ENCODE data around the gene FBXW12. TPM values are rescaled to one million over a fixed set of nuclear protein-coding genes. Genes with fewer than 3 reads are reported as not detected.

Gene FBXW12
- total RNA-seq, 2 donors from 2014 or later = not detected

DNA sequence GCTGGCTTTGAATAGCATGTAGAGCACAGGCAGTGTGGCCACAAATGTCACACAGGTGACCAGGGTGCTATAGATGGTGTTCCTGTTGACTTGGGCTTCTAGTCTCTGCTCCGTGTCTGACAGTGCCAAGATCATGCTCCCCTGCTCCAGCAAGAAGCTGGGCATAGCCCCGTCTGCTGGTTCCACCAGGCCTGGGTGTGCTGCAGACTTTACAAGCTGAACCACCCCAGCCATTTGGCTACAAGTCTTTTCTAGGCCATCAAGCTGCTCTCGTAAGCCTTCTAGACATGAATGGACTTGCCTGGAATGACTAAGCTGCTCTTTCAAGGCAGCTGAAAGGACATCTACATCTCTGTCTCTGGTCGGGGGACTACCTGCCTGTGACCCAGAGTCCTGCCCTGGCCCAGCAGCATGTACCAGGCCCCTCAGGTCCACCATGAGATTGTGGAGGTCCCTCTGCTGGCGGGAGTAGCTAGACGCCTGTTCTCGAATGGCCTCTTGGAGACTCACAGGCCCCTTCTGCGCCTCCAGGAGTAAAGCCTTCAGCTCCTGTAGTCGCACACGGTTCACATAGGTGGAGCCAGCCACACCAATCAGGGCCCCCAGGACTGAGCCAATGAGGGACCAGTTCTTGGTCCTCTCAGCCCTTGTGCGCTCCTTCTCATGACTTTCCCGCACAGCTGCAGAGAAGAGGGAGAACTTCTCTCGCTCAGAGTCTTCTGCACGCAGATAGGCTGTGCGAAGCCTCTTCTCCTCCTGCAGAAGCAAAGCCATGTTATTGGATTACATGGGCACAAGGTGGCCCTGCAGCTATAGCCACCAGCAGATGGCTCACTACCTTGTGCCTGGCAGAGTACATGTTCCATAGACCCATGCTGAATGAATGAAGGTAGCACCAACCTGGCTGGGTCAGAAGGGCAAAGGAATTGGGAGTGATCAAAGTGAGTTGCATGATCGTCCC, 60.7 kb downstream of the FBXW12 start:
- no peaks in the 10 kb centered on the region for H3K27me3 ChIP-seq
- H3K4me1 ChIP-seq = peaks cover 28% of the 10 kb centered on the region
- H3K27ac ChIP-seq = peak overlapping the region; percentile 67
- peak; percentile 46 for DNase-seq
- intact Hi-C loops (cut with DNase I) = no loop called here
- H3K4me3 ChIP-seq = no peak overlapping the region
- H3K9me3 ChIP-seq = no peaks in the 10 kb centered on the region
- peak overlapping the region in 1 of 2 donors; percentile 48 for H3K9ac ChIP-seq (ENCODE audit: low read depth in 2 of 2, low read length in 2 of 2)
- H3K36me3 ChIP-seq = no peaks in the 10 kb centered on the region
- TF ChIP-seq, protein P1, sequence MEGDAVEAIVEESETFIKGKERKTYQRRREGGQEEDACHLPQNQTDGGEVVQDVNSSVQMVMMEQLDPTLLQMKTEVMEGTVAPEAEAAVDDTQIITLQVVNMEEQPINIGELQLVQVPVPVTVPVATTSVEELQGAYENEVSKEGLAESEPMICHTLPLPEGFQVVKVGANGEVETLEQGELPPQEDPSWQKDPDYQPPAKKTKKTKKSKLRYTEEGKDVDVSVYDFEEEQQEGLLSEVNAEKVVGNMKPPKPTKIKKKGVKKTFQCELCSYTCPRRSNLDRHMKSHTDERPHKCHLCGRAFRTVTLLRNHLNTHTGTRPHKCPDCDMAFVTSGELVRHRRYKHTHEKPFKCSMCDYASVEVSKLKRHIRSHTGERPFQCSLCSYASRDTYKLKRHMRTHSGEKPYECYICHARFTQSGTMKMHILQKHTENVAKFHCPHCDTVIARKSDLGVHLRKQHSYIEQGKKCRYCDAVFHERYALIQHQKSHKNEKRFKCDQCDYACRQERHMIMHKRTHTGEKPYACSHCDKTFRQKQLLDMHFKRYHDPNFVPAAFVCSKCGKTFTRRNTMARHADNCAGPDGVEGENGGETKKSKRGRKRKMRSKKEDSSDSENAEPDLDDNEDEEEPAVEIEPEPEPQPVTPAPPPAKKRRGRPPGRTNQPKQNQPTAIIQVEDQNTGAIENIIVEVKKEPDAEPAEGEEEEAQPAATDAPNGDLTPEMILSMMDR (IDR thresholded peaks at IDR 0.05) = no peak

DNA sequence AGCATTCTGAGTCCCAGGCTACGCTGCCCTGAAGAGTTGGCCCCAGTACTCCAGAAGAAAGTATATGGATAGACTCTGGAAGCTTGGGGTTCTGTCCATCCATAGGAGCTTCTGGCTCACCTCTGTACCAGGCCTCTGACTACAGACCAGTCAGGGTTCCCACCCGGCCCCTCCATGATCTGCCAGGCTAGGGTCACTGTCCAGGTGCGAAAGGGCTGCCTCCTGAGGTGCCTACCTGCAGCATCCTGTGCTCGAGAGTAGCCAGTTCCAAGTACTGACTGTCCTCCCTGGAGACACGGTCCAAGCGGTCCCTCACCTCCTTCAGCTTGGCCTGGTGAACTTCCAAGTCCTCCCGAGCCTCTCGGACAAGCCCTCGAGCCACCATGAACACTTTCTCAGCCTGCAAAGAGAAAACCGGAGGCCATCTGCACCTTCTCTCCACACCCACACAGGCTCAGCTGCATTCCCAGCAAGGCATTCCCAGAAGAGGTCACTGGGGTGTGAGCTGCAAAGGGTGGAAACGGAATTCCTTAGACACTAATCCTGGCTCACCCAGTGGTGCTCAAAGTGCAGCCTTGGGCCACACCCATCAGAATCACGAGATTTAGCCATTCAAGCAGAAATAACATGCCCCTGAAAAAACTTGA, 61.6 kb downstream of the FBXW12 start:
- Histone ChIP-seq H3K36me3 (no peaks in the 10 kb centered on the region), H3K27ac (peak overlapping the region; percentile 67), H3K9me3 (no peaks in the 10 kb centered on the region), H3K27me3 (no peaks in the 10 kb centered on the region), H3K4me3 (no peak overlapping the region), H3K9ac (ENCODE audit: low read depth in 2 of 2, low read length in 2 of 2) (peak overlapping the region in 1 of 2 donors; percentile 48), H3K4me1 (peaks cover 28% of the 10 kb centered on the region)
- peak; percentile 89 for DNase-seq
- intact Hi-C loops (cut with DNase I) = no loop called here
- TF ChIP-seq, protein P1 (IDR thresholded peaks at IDR 0.05) = no peak

DNA sequence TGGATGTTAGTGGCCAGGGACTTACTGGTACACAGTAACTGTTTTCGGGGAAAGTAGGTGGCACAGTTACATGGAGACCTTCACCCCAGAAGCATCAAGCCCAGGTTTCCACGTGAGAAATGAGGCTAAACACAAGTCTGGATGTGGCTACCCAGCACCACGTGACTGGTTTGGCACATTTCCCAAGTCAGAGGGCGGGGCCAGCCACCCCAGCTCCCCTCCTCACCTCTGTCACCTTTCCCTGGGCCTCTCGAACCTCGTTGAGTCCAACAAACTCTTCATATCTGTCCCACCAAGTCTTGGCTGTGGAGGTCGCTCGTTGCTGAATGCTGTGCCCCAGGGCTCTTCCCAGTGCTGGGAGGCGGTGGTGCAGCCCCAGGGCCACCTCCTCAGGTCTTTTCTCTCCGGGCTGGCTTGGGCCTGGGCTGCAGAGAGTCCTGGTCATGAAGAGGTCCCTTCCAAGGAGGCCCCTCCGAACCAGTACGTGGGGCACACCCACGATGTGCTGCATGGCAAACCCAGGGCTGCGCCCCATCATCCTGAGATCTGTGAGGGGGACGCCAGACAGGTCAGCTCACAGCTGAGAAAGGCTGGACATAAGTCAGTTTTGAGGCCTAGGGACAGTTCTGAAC, 62.7 kb downstream of the FBXW12 start:
- no peaks in the 10 kb centered on the region for H3K9me3 ChIP-seq
- intact Hi-C loops (cut with DNase I) = loop anchor here (5.0 kb wide), 1 partner anchor 242 kb away; no protein-coding TSS in a partner anchor
- no peaks in the 10 kb centered on the region for H3K36me3 ChIP-seq
- peaks cover 35% of the 10 kb centered on the region for H3K4me1 ChIP-seq
- no peak overlapping the region for H3K4me3 ChIP-seq
- H3K27ac ChIP-seq = peak overlapping the region; percentile 67
- peak overlapping the region; percentile 27 to 70 for H3K9ac ChIP-seq (ENCODE audit: low read depth in 2 of 2, low read length in 2 of 2)
- TF ChIP-seq, protein P1 (IDR thresholded peaks at IDR 0.05) = no peak
- no peaks in the 10 kb centered on the region for H3K27me3 ChIP-seq
- peak; percentile 59 for DNase-seq

DNA sequence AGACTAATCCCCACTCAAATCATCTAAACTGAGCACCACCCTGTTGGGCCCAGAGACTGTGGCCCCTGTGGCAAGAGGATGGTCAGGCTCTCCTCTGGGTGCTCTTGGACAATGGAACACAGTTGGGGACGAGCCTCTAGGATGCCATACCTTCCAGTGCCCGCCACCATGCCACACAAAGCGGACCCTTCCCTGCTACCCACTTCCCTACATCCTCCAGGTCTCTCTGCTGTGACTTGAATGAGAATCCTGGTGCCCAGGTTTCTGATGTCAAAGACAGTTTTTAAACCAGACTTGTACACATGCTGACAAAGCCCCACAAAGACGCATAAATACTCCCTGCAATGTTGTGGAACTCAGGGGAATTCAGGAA, 63.2 kb downstream of the FBXW12 start:
- TF ChIP-seq, protein P1 (IDR thresholded peaks at IDR 0.05) = no peak
- Histone ChIP-seq H3K9ac (ENCODE audit: low read depth in 2 of 2, low read length in 2 of 2) (peak overlapping the region in 1 of 2 donors; percentile 70), H3K9me3 (no peaks in the 10 kb centered on the region), H3K27me3 (no peaks in the 10 kb centered on the region), H3K27ac (no peak overlapping the region), H3K4me1 (peaks cover 32% of the 10 kb centered on the region), H3K36me3 (no peaks in the 10 kb centered on the region), H3K4me3 (no peak overlapping the region)
- intact Hi-C loops (cut with DNase I) = loop anchor here (5.0 kb wide), 1 partner anchor 243 kb away; no protein-coding TSS in a partner anchor
- DNase-seq = no peak

All from colonic mucosa (tissue), 4 donors.